B cell (primary cell): ENCODE measurements around the gene PSME1. TPM values are rescaled to one million over a fixed set of nuclear protein-coding genes. Genes with fewer than 3 reads are reported as not detected.

ENCODE experiments used
- ATAC-seq: fragments of 200-7000 bp; cut with Tn5 transposase; one replicate; pipeline ENCODE4 v1.10.0; 2021; ENCODE audit warnings: low read depth, mild to moderate bottlenecking, moderate number of reproducible peaks, moderate library complexity
- CTCF ChIA-PET: fragments of 350-600 bp; sonication (Branson Sonifier 250); formaldehyde crosslinking; loops from one replicate; lab custom pipeline; 2021; ENCODE audit warnings: antibody characterized with exemption, inconsistent platforms; lab: Charles Lee
- POLR2A ChIA-PET: fragments of 350-600 bp; sonication (Branson Sonifier 250); formaldehyde crosslinking; loops from one replicate; lab custom pipeline; 2021; ENCODE audit warnings: antibody characterized with exemption; lab: Charles Lee
- DNase-seq: peaks from one replicate; pipeline ENCODE4 v3.0.0; 2013
- H2AFZ ChIP-seq: 2 replicates; pipeline ENCODE4 v1.6.1; 2012; ENCODE audit warnings: mild to moderate bottlenecking, low read depth, low read length; ENCODE audit not compliant: insufficient read depth, poor library complexity, severe bottlenecking
- H3K27ac ChIP-seq, 2 donors: 1 replicate in 1 of 2; 2 replicates in 1 of 2; pipeline ENCODE4 v1.5.1; 2012 to 2013; ENCODE audit warnings: low read length in 2 of 2, mild to moderate bottlenecking in 2 of 2, moderate library complexity in 1 of 2
- H3K27me3 ChIP-seq, 4 experiments: fragments of 200-600 bp in 1 of 4; sonication (generic) in 1 of 4; replicated peaks in 1 of 4; 1 replicate in 2 of 4; 2 replicates in 2 of 4; pipeline versions ENCODE4 v1.6.1 to v1.7.0; 2013 to 2016; ENCODE audit warnings: low read length in 3 of 4, mild to moderate bottlenecking in 2 of 4, mixed read lengths in 1 of 4, moderate library complexity in 1 of 4; ENCODE audit not compliant: insufficient read depth in 4 of 4, control insufficient read depth in 3 of 4; ENCODE audit errors: control extremely low read depth in 1 of 4
- H3K36me3 ChIP-seq, 2 experiments: replicated peaks in 1 of 2; 1 replicate in 1 of 2; 2 replicates in 1 of 2; pipeline versions ENCODE4 v1.6.1 to v1.7.1; 2013; ENCODE audit warnings: low read length in 1 of 2; ENCODE audit not compliant: insufficient read depth in 2 of 2, control insufficient read depth in 1 of 2; ENCODE audit errors: control extremely low read depth in 1 of 2, extremely low read depth in 1 of 2
- H3K4me1 ChIP-seq, 2 donors: fragments of 200-600 bp in 1 of 2; sonication (generic) in 1 of 2; 1 replicate in 1 of 2; 2 replicates in 1 of 2; pipeline versions ENCODE4 v1.5.1 to v1.6.1; 2013 to 2017; ENCODE audit warnings: low read length in 2 of 2; ENCODE audit not compliant: control insufficient read depth in 2 of 2, insufficient read depth in 2 of 2
- H3K4me2 ChIP-seq: replicated peaks from 2 replicates; pipeline ENCODE3; 2012; ENCODE audit warnings: mild to moderate bottlenecking, low read depth, low read length; ENCODE audit not compliant: poor library complexity, severe bottlenecking
- H3K4me3 ChIP-seq, 5 experiments: fragments of 200-600 bp in 1 of 5; sonication (generic) in 1 of 5; 1 replicate in 3 of 5; 2 replicates in 2 of 5; pipeline versions ENCODE4 v1.5.1 to v1.7.0; 2011 to 2016; ENCODE audit warnings: low read length in 4 of 5, mild to moderate bottlenecking in 4 of 5, low read depth in 2 of 5, control low read depth in 1 of 5, moderate library complexity in 1 of 5; ENCODE audit not compliant: insufficient read depth in 1 of 5; ENCODE audit errors: control extremely low read depth in 1 of 5, extremely low read depth in 1 of 5
- H3K79me2 ChIP-seq: fragments of 200-600 bp; sonication (generic); one replicate; pipeline ENCODE4 v1.6.0; 2016; ENCODE audit warnings: low read length; ENCODE audit not compliant: control insufficient read depth, insufficient read depth
- H3K9ac ChIP-seq: fragments of 200-600 bp; sonication (generic); 2 replicates; pipeline ENCODE4 v1.6.1; 2017; ENCODE audit warnings: mild to moderate bottlenecking, low read length, moderate library complexity
- H3K9me3 ChIP-seq, 3 donors: one replicate each; pipeline versions ENCODE4 v1.6.1 to v1.7.1; 2013; ENCODE audit warnings: low read length in 2 of 3; ENCODE audit not compliant: control insufficient read depth in 2 of 3, insufficient read depth in 1 of 3; ENCODE audit errors: control extremely low read depth in 1 of 3
- H4K20me1 ChIP-seq: 2 replicates; pipeline ENCODE4 v1.6.0; 2012; ENCODE audit warnings: mild to moderate bottlenecking, low read length; ENCODE audit not compliant: insufficient read depth, control insufficient read depth, poor library complexity, severe bottlenecking
- H3K27ac Mint-ChIP-seq: one replicate; pipeline ENCODE4 v1.8.0; 2021; ENCODE audit warnings: mixed read lengths
- H3K27me3 Mint-ChIP-seq: one replicate; pipeline ENCODE4 v1.8.0; 2021; ENCODE audit warnings: mixed read lengths
- H3K4me1 Mint-ChIP-seq: one replicate; pipeline ENCODE4 v1.8.0; 2021; ENCODE audit warnings: mixed read lengths
- H3K4me3 Mint-ChIP-seq: one replicate; pipeline ENCODE4 v1.8.0; 2021; ENCODE audit warnings: mixed read lengths
- H3K9me3 Mint-ChIP-seq: one replicate; pipeline ENCODE4 v1.8.0; 2022; ENCODE audit warnings: mixed read lengths; ENCODE audit not compliant: insufficient read depth
- EZH2 ChIP-seq: IDR thresholded peaks from 2 replicates; pipeline ENCODE4 v1.6.1; 2012; ENCODE audit warnings: borderline replicate concordance, low read depth, mild to moderate bottlenecking, moderate library complexity, low read length; ENCODE audit not compliant: insufficient read depth, poor library complexity, severe bottlenecking
- WGBS: methylation state at CpG from one replicate; pipeline ENCODE4 v1.1.5; 2013; ENCODE audit warnings: missing lambda C conversion rate; ENCODE audit not compliant: insufficient coverage; 5-methylcytosine and 5-hydroxymethylcytosine counted together
- intact Hi-C: fragments of 100-400 bp; cut with micrococcal nuclease; formaldehyde crosslinking; loops from one replicate; pipeline ENCODE4 v1.10.0; 2022
- polyA plus RNA-seq: library from polyadenylated mRNA; depleted of rRNA; stranded (reverse); fragments of >200 nt; gene quantifications from 2 replicates; pipeline ENCODE4 v1.2.3, GENCODE V29; 2012
- total RNA-seq, 2 donors: library from RNA; stranded (reverse); fragments of 120-200 nt in 1 of 2; gene quantifications; 1 replicate in 1 of 2; 2 replicates in 1 of 2; pipeline versions ENCODE4 v1.2.3 to v1.2.4, GENCODE V29; 2013 to 2022
- TF ChIP-seq, protein P1 (sequence below): fragments of 200-600 bp; IDR thresholded peaks from one replicate; pipeline ENCODE4 v1.8.0; 2022; ENCODE audit warnings: antibody characterized with exemption, mild to moderate bottlenecking

PSME1 gene
- total and polyA plus RNA-seq, 2 donors (not counting 1 experiment from before 2014, with no cell fraction given) = 237 to 257 TPM

DNA sequence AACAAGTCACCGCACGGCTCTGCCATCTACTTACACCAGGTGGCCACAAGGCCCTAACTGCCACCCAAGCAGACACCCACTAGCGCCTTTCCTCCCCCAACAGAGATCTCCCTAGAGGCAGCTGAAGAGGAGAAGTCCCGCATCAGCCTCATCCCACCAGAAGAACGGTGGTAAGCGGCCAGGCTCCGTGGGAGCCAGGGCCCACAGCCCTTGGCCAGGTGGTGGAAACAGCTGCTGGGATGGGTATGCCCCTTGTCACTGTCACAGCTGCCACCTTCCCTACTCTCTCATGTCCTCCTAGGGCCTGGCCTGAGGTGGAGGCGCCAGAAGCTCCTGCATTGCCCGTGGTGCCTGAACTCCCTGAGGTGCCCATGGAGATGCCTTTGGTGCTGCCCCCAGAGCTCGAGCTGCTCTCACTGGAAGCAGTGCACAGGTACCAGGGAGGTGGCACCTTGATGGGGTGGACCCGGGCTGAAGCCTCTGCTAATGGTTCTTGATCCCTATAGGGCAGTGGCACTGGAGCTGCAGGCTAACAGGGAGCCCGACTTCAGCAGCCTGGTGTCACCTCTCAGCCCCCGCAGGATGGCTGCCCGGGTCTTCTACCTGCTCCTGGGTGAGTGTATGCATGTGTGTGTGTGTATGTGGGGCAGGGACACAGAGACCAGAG is 43.4 kb downstream of the PSME1 start:
- H3K4me1 Mint-ChIP-seq = peaks cover 8% of the 10 kb centered on the region
- H3K4me3 ChIP-seq = no peak overlapping the region
- no peak overlapping the region for H3K4me2 ChIP-seq
- intact Hi-C loops = no loop called here
- no peaks in the 10 kb centered on the region for H3K79me2 ChIP-seq
- ChIA-PET CTCF (interaction anchor here (1.0 to 1.2 kb wide), 2 partner anchors 85 to 129 kb away, joined by 3 read pairs; partner anchors contain the start of gene CIDEB), POLR2A (interaction anchor here (0.6 to 0.8 kb wide), 3 partner anchors 10 to 73 kb away, joined by 3 to 6 read pairs (median 5); partner anchors contain the start of gene MDP1)
- H4K20me1 ChIP-seq = no peaks in the 10 kb centered on the region
- DNase-seq = no peak
- H3K9me3 ChIP-seq = no peaks in the 10 kb centered on the region
- no peaks in the 10 kb centered on the region for H3K9me3 Mint-ChIP-seq
- H3K9ac ChIP-seq = no peak overlapping the region
- no peak overlapping the region for H3K4me3 Mint-ChIP-seq
- no peak overlapping the region for H3K27ac ChIP-seq
- no peak for ATAC-seq
- H3K27ac Mint-ChIP-seq = no peak overlapping the region
- TF ChIP-seq EZH2 = no peak
- TF ChIP-seq, protein P1, sequence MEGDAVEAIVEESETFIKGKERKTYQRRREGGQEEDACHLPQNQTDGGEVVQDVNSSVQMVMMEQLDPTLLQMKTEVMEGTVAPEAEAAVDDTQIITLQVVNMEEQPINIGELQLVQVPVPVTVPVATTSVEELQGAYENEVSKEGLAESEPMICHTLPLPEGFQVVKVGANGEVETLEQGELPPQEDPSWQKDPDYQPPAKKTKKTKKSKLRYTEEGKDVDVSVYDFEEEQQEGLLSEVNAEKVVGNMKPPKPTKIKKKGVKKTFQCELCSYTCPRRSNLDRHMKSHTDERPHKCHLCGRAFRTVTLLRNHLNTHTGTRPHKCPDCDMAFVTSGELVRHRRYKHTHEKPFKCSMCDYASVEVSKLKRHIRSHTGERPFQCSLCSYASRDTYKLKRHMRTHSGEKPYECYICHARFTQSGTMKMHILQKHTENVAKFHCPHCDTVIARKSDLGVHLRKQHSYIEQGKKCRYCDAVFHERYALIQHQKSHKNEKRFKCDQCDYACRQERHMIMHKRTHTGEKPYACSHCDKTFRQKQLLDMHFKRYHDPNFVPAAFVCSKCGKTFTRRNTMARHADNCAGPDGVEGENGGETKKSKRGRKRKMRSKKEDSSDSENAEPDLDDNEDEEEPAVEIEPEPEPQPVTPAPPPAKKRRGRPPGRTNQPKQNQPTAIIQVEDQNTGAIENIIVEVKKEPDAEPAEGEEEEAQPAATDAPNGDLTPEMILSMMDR = no peak
- peaks cover 3 to 64% of the 10 kb centered on the region in 2 experiments for H3K36me3 ChIP-seq
- no peak overlapping the region for H2AFZ ChIP-seq
- no peaks in the 10 kb centered on the region for H3K4me1 ChIP-seq
- 73% methylated on average over 9 of the region's 14 CpGs for WGBS
- H3K27me3 Mint-ChIP-seq = no peaks in the 10 kb centered on the region
- no peaks in the 10 kb centered on the region for H3K27me3 ChIP-seq
